Fibroblast of lung (primary cell): ENCODE measurements around the gene DOCK3.

Experiments used
- EZH2 ChIP-seq: IDR thresholded peaks from 2 replicates; pipeline ENCODE4 v1.5.1; 2012; ENCODE audit warnings: low read length, control low read depth, mild to moderate bottlenecking; ENCODE audit errors: missing control alignments
- TF ChIP-seq, protein P1 (sequence below), 2 donors: IDR thresholded peaks in 1 of 2; conservative IDR thresholded peaks in 1 of 2; 1 replicate in 1 of 2; 2 replicates in 1 of 2; pipeline ENCODE4 v1.5.1; 2011 to 2012; ENCODE audit warnings: low read length in 2 of 2, control low read depth in 1 of 2, inconsistent platforms in 1 of 2, low read depth in 1 of 2, mild to moderate bottlenecking in 1 of 2

DNA sequence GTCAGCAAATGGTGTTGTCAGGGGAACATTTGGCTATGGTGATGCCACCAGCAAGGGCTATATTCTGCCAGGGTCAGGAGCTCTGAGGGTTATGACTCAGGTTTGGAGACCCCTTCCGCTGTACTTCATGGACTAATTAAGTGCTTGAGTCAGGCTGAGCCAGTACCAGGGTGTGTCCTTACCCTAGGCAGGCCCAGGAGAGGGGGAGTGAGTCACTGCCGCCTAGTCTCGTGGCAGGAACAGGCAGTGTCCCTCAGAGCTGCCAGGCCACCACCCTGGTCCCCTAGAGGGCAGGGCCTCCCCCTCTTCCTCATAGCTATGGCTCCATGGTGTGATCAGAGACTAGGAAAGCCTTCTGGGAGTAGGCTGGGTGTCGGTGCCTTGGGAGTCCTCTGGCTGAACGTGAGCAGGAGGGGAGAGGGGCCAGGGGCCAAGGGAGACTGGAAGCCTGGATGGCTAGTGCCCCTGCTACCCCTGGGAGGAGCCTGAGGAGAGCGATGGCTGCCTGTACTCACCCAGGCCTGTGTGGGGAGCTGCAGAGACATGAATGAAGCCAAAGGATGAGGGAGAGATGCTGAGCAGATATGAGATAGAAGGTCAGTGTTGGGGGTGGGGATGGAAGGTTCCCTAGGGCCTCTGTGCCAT is 47.2 kb upstream of the DOCK3 start:
- TF ChIP-seq EZH2, result no peak
- TF ChIP-seq, protein P1, sequence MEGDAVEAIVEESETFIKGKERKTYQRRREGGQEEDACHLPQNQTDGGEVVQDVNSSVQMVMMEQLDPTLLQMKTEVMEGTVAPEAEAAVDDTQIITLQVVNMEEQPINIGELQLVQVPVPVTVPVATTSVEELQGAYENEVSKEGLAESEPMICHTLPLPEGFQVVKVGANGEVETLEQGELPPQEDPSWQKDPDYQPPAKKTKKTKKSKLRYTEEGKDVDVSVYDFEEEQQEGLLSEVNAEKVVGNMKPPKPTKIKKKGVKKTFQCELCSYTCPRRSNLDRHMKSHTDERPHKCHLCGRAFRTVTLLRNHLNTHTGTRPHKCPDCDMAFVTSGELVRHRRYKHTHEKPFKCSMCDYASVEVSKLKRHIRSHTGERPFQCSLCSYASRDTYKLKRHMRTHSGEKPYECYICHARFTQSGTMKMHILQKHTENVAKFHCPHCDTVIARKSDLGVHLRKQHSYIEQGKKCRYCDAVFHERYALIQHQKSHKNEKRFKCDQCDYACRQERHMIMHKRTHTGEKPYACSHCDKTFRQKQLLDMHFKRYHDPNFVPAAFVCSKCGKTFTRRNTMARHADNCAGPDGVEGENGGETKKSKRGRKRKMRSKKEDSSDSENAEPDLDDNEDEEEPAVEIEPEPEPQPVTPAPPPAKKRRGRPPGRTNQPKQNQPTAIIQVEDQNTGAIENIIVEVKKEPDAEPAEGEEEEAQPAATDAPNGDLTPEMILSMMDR (conservative IDR thresholded peaks at IDR 0.05 in 1 of 2, IDR thresholded peaks at IDR 0.05 in 1 of 2; ENCODE audit: low read depth in 1 of 2, low read length in 2 of 2), result peak; percentile 31 to 41
